Measurements from ENCODE around the gene NMT1.

GRCh38 chr17:45030733-45031132 is 30.4 kb upstream of the NMT1 start:
- TF ChIP-seq, protein P1, sequence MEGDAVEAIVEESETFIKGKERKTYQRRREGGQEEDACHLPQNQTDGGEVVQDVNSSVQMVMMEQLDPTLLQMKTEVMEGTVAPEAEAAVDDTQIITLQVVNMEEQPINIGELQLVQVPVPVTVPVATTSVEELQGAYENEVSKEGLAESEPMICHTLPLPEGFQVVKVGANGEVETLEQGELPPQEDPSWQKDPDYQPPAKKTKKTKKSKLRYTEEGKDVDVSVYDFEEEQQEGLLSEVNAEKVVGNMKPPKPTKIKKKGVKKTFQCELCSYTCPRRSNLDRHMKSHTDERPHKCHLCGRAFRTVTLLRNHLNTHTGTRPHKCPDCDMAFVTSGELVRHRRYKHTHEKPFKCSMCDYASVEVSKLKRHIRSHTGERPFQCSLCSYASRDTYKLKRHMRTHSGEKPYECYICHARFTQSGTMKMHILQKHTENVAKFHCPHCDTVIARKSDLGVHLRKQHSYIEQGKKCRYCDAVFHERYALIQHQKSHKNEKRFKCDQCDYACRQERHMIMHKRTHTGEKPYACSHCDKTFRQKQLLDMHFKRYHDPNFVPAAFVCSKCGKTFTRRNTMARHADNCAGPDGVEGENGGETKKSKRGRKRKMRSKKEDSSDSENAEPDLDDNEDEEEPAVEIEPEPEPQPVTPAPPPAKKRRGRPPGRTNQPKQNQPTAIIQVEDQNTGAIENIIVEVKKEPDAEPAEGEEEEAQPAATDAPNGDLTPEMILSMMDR (IDR thresholded peaks at IDR 0.05; ENCODE audit: low read length), result no peak
- no peak for TF ChIP-seq EZH2 (optimal IDR thresholded peaks at IDR 0.05; ENCODE audit: low read depth, low read length)

Data from MM.1S (cell line).